Measurements from ENCODE around the gene ZNF148.

GRCh38 chr3:125394406-125394805 lies 19.3 kb upstream of the ZNF148 start:
- no peak for TF ChIP-seq POLR2A (IDR thresholded peaks at IDR 0.05; ENCODE audit: low read length)
- TF ChIP-seq GATA1 (IDR thresholded peaks at IDR 0.05; ENCODE audit: low read depth, low read length), result no peak

Measured in erythroblast (primary cell).